ENCODE results near the gene ATP5F1E.

The ATP5F1E gene

GRCh38 chr20:59031564-59032022, 542 bp downstream of the ATP5F1E start:
- DNase-seq (ENCODE audit: low spot score), result no peak

GRCh38 chr20:59030911-59031563, 1.1 kb downstream of the ATP5F1E start:
- in situ Hi-C loops (cut with MboI; ENCODE audit: low sequenced_read_pairs, unreplicated experiment), result no loop called here
- DNase-seq (ENCODE audit: low spot score), result no peak

More at GRCh38 chr20:59031564-59032022, 542 bp downstream of the ATP5F1E start:
- in situ Hi-C loops (cut with MboI; ENCODE audit: low sequenced_read_pairs, unreplicated experiment), result no loop called here
- no peak for TF ChIP-seq CTCF (IDR thresholded peaks at IDR 0.05; ENCODE audit: borderline replicate concordance, control extremely low read depth, extremely low read depth, insufficient read depth, missing control alignments)

GRCh38 chr20:59028812-59029211, 3.3 kb downstream of the ATP5F1E start:
- no peak for TF ChIP-seq CTCF (IDR thresholded peaks at IDR 0.05; ENCODE audit: borderline replicate concordance, control extremely low read depth, extremely low read depth, insufficient read depth, missing control alignments)
- in situ Hi-C loops (cut with MboI; ENCODE audit: low sequenced_read_pairs, unreplicated experiment), result no loop called here
- no peak for DNase-seq (ENCODE audit: low spot score)

More at GRCh38 chr20:59030911-59031563, 1.1 kb downstream of the ATP5F1E start:
- no peak for TF ChIP-seq CTCF (IDR thresholded peaks at IDR 0.05; ENCODE audit: borderline replicate concordance, control extremely low read depth, extremely low read depth, insufficient read depth, missing control alignments)

GRCh38 chr20:59027741-59028320, 4.3 kb downstream of the ATP5F1E start:
- DNase-seq (ENCODE audit: low spot score), result no peak
- no peak for TF ChIP-seq CTCF (IDR thresholded peaks at IDR 0.05; ENCODE audit: borderline replicate concordance, control extremely low read depth, extremely low read depth, insufficient read depth, missing control alignments)
- in situ Hi-C loops (cut with MboI; ENCODE audit: low sequenced_read_pairs, unreplicated experiment), result no loop called here

- in situ Hi-C loops (cut with MboI; ENCODE audit: low sequenced_read_pairs, unreplicated experiment), result no loop called here
- no peak for DNase-seq (ENCODE audit: low spot score)
- TF ChIP-seq CTCF (IDR thresholded peaks at IDR 0.05; ENCODE audit: borderline replicate concordance, control extremely low read depth, extremely low read depth, insufficient read depth, missing control alignments), result no peak
Measured at GRCh38 chr20:59026904-59027740, 5.0 kb downstream of the ATP5F1E start.

- no peak for DNase-seq (ENCODE audit: low spot score)
- TF ChIP-seq CTCF (IDR thresholded peaks at IDR 0.05; ENCODE audit: borderline replicate concordance, control extremely low read depth, extremely low read depth, insufficient read depth, missing control alignments), result no peak
- in situ Hi-C loops (cut with MboI; ENCODE audit: low sequenced_read_pairs, unreplicated experiment), result no loop called here
Measured at GRCh38 chr20:59025511-59025910, 6.6 kb downstream of the ATP5F1E start.

All from GM13976 (cell line).